ENCODE data around the gene KLK1.

The KLK1 gene

DNA sequence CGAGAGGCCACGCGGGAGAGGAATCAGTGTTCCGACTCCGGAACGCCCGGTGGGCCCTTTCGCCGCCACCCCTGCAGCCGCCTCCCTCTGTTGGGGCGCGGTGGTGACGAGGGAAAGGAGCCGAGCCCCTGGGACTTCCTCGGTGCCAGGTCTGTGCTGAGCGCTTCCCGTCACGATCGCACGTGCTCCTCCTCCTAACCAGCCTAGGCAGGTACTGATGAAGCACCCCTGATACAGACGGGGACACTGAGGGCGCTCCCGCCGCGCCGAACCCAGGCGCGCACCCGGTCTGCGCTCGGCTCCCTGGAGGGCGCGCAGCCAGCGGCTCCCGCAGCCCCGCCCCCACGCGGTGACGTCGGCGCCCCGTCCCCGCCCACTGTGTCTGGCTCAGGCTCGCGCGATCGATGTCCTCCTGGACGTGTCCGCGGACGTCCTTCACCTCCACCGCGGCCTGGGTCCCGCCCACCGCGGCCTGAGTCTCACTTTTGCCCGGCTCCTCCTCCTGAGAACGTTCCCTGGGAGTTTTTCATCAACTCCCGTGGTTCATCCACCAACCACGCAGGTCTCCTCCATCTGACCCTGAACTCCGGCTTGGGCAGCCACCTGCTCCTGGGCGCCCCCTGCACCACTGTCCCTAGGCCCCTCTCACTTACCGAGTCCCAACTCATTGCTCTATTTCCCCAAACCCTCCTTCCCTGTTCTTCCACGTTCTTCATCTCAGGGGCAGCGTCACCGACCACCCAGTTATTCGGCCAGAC, 12.4 kb upstream of the KLK1 start:
- peak; percentile 30 for DNase-seq (ENCODE audit: low read depth)

GRCh38 chr19:50835103-50835784, 11.7 kb upstream of the KLK1 start:
- no peak for DNase-seq (ENCODE audit: low read depth)

DNA sequence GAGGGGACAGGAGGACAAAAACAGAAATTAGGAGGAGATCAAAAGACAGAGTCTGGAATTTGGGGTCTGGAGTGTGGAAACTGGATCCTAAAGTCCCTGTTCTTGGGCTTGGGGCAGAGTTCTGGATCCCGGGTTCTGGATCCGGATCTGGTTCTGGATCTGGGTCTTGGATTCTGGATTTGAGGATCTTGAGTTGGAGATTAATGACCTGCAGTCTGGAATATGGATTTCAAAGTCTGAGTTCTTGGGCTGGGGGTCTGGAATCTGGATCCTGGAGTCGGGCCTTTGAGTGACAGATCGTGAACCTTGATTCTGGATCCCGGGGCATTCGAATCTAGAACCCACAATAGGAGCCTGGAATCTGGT, 10.2 kb upstream of the KLK1 start:
- DNase-seq (ENCODE audit: low read depth), result no peak

DNA sequence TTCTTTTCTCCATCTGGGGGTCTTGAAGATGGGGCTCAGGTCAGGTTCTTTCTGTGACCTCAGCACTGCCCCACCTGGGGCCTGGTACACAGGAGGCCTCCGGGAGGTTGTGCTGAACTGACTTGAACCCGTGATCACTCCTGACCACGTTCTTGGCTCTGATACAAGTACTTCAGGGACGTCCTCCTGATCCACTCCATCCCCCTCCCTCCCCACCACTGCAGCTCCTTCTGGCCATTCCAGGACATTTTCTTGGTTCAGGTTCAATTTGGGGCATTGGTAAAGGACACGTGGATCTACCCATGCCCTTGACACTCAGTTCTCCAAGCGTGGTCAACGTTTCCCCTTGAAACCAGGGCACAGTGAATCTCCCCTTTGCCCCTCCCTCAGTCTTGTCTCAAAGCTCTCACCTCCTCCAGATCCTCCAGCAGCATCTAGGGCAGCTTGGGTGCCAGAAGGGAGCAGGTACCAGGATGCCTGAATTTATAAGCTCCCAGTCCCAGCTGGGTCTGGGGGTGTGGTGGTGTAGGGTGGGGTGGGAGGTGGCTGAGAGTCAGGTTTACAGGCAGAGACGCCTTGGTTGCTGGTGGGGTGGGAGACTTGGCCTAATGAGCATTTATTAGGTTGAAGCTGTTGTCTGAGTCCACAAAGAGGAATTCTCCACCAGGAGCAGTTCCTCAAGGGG, 9.7 kb upstream of the KLK1 start, which contains the start of gene KLK15:
KLK15 (minus strand) TSS at position 458 of the 685 bp plus-strand sequence. CDS start 2,082 bp downstream, outside the sequence.
- no peak for DNase-seq (ENCODE audit: low read depth)

DNA sequence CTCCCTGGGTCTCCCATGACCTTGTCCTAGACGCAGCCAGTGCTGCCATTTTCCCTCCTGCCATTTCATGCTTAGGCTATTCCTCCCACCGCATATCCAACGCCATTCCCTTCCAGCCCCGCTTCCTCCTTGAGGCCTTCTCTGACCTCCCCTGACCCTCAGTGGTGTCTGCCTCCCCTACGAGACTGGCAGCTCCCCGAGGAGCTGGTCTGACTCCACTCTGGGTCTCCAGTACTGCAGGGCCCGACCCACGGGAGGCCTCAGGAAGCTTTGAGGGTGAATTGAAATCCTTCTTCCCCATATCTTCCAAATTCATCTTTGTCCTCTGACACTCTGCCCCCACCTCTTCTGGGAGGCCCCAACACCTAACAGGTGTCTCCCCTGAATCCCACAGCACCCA, 9.1 kb upstream of the KLK1 start:
- no peak for DNase-seq (ENCODE audit: low read depth)

GRCh38 chr19:50831026-50831396, 7.4 kb upstream of the KLK1 start:
- DNase-seq (ENCODE audit: low read depth), result no peak

DNA sequence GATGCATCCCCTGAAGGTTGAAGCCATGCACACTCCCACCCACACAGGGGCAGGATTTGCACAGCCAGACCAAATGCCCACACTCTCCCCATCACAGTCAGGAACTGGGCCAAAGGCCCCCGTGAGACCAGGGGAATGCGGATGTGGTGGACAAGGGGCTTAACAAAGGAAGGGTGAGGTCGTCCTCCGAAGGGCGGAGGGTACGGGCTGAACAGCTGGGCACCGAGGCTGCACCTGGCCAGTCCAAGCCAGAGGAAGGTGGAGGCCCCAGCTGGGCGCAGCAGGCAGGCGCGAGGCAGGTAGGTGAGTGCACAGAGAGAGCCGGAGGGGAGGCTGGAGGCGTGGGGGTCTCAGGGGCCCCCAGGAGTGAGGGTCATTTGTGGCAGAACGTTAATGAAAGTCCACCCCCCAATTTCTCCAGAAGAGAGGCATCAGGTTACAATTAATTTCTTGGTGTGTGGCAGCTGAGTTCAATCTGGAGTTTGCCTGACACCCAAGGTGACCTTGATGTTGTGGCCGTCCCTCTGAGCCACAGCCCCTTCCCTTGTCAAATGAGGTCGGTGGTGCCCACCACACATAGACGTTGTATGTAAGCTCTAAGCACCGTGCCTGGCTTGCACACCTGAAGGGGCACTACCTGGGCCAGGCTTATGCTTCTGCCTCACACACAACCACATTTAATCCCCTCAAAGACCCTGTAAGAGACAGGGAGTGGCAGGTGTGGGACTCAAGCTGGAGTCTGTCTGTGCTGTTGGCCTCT, 6.9 kb upstream of the KLK1 start:
- no peak for DNase-seq (ENCODE audit: low read depth)

- no peak for DNase-seq (ENCODE audit: low read depth)
These were observed 6.2 kb upstream of the KLK1 start for GRCh38 chr19:50829801-50830200.

GRCh38 chr19:50827476-50827875, 3.9 kb upstream of the KLK1 start:
- DNase-seq (ENCODE audit: low read depth), result no peak

- DNase-seq (ENCODE audit: low read depth), result no peak
These were observed 3.1 kb upstream of the KLK1 start for GRCh38 chr19:50826492-50827240.

- DNase-seq (ENCODE audit: low read depth), result no peak
These were observed 852 bp downstream of the KLK1 start for GRCh38 chr19:50822661-50823208.

GRCh38 chr19:50821622-50822021, 2.0 kb downstream of the KLK1 start:
- no peak for DNase-seq (ENCODE audit: low read depth)

DNA sequence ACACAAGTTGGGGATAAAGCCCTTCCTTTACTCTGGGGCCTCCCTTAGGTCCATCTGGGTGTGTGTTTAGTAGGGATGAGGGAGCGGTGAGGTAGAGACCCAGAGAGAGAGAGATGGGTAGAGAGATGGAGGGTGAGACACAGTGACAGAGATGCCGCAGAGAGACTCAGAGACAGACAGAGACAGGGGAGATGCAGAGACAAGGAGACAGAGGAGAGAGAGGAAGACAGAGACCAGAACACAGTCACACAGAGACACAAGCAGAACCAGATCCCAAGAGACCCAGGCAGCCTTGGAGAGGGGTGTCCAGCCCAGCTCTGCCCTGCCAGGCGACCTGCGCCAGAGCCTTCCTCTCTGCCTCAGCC, 2.4 kb downstream of the KLK1 start:
- DNase-seq (ENCODE audit: low read depth), result no peak

DNA sequence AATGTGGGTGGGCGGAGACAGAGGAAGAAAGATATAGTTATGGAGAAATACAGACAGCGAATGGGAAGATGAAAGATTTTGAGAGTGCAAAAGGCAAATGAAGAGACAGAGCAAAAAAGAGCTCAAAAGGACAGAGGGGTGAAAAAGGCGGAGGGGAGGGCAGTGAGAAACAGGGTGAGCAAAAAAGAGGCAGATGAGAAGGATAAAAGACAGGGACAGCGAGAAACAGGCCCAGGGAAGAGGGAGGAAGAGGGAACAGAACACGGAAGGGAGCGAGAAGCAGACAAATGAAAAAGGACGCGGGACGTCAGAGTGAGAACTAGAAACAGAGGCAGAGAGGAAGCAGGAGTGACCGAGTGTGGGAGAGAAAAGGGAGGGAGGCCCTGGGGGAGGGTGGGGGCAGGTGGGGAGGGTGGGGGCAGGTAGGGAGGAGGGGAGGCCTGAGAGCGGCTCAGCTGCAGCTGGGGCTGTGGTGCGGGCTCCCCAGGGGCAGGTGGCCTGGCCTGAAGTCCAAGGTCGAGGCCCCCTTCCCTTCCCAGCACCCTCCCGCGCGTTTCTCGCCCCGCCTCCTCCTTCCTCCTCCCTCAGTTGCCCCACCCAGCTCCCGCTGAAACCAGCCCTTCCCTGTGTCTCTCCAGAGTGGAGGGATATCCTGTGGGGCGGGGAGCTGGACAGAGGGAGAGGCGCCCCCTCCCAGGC, 2.9 kb downstream of the KLK1 start:
- DNase-seq (ENCODE audit: low read depth), result no peak

DNA sequence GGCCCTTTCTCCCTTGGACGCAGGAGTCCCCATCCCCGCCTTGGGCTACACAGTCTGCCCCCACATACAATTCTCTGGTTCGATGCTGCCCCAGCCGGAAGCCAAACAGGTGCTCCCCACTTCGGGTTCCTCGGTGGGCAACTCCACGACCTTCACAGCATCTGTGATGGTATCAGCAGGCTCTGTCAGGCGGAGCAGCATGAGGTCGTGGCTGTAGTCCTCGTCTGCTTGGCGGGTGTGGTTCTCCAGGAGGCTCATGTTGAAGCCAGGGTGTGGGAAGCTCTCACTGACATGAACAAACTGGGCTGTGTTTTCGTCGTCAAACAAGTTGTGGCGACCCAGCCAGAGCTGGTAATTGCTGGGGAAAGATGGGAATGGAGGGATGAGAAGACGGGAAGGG, 3.5 kb downstream of the KLK1 start:
- DNase-seq (ENCODE audit: low read depth), result no peak

DNA sequence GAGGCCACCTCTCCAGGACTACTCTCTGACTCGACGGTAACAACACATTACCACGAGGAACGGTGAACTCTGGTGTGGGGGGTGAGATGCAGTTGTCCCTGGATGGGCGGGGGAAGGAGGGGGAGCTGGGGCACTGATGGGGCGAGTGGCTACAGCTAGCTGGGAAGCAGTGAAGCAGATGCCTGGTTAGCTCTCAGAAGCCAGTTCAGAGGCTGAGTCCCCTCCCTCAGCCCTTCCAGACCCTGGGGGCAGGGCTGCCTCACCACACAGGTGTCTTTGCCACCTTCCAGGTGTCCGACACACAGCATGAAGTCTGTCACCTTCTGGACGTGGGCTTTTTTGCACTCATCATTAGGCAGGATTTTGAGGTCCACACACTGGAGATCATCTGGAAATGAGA, 4.0 kb downstream of the KLK1 start:
- no peak for DNase-seq (ENCODE audit: low read depth)

DNA sequence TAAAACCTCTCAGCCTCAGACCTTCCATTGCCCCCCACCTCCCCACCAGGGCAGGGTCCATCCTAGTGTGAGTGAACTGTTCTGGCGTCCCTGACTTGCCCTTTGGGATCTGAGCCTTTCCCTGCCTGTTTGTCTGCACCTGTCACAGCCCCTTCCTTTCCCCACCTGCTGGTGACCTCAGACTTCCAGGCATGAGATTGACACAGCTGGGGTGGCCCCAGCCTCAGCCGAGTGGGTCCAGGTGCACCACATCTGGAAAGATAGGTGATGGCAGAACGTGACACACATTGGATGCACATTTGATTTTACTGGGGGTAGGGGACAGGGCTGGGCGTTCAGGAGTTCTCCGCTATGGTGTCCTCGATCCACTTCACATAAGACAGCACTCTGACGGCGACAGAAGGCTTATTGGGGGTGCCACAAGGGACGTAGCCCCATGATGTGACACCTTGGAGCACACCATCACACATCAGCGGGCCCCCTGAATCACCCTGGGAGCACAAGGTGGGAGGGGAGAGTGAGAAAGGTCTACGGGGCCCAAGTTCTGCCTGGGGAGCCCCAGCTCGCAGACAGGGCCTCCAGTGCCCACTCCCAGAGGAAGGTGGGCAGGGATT, 4.6 kb downstream of the KLK1 start:
- no peak for DNase-seq (ENCODE audit: low read depth)

DNA sequence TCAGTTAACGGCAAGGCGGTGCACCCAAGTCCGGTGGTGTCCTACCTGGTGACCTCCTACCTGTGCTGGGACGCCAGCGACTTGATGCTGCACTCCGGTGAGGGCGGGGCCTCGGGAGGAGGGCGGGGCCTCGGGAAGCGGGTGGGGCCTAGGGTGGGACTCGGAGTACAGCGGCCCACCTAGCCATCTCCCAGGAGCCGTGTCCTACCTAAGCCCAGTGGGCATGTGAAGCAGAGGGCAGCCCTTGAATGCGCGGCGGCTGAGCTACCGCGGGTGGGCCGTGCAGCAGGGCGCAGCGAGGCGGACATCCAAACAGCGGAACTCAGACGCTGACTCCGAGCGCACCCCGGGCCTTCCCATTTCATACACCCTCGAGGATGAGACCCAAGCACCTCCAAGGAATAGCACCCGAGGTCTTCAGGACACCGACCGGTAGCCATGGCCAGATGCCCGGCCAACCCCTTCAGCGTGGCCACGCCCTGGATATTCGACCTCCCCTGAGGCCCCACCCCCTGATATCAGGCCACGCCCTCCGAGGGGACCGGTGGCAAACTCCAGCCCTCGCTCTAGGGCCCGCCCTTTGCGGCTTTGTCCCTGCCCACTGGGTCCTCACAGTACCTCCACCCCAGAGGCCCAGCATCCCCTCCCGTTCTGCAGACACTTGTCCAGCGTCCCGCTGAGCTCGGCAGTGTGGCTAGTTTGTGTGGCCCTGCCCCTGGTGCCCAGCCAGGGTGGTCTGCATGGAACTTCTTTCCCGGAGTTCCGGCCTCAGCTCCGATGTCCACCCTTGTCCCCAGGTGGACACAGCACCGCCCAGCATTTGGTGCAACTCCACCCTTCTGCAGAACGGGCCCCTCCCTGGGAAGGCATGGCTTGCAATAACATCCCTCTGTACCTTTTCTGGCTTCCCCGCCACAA, 5.4 kb downstream of the KLK1 start:
- no peak for DNase-seq (ENCODE audit: low read depth)

DNA sequence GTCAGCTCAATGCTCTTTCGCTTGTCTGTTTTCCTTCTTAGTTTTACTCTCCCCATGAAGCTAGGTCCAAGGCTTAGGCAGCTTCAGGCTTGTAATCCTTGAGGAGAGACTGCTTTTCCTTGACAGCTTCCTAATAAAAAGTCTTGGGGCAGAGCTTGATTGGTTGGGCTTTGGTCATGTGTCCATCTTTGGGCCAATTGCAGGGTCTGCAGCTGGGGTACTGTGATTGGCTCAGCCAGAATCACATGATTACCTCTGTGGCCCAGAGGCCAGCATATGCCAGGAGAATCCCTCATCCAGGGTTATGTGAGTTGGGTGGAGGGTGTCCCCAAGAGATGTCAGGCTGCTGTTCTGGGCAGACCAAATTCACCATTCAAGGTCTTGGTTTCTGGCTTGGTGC, 8.1 kb downstream of the KLK1 start:
- no peak for DNase-seq (ENCODE audit: low read depth)
